Adrenal gland (tissue), 5 donors: ENCODE results near the gene GPATCH2.

Experiments
- POLR2A ChIP-seq, 2 donors: fragments of 450-650 bp; IDR thresholded peaks; one replicate each; pipeline ENCODE4 v1.6.1; 2017; ENCODE audit warnings: antibody characterized with exemption in 2 of 2, mild to moderate bottlenecking in 2 of 2, moderate library complexity in 1 of 2
- TF ChIP-seq, protein P1 (sequence below), 6 experiments: fragments of 450-650 bp in 4 of 6; fragments of 200-600 bp in 2 of 6; sonication (generic) in 1 of 6; IDR thresholded peaks; 1 replicate in 5 of 6; 2 replicates in 1 of 6; pipeline versions ENCODE4 v1.5.1 to v1.8.0; 2016 to 2021; ENCODE audit warnings: antibody characterized with exemption in 6 of 6, mild to moderate bottlenecking in 2 of 6, moderate library complexity in 1 of 6
- donor health status: DM: no; HTN: no; CAD: no.

DNA sequence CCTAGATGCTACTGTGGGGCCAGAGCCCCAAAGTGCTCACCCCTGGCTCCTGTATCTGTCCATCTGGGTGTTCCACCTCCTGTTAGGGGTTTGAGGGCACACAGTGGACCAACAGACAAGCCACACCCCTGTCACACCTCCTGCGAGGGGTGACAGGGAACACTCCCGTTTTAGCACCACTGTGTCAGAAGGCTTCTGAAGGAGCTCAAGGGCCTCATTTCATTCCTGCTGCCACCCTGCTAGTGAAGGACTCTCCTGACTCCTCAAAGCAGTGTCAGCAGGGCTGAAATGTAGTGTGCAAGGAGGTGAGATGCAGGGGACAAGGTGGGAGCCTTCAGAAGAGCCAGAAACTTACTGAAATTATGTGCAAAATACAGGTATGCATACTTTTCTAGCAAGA, 174.6 kb downstream of the GPATCH2 start:
- TF ChIP-seq, protein P1, sequence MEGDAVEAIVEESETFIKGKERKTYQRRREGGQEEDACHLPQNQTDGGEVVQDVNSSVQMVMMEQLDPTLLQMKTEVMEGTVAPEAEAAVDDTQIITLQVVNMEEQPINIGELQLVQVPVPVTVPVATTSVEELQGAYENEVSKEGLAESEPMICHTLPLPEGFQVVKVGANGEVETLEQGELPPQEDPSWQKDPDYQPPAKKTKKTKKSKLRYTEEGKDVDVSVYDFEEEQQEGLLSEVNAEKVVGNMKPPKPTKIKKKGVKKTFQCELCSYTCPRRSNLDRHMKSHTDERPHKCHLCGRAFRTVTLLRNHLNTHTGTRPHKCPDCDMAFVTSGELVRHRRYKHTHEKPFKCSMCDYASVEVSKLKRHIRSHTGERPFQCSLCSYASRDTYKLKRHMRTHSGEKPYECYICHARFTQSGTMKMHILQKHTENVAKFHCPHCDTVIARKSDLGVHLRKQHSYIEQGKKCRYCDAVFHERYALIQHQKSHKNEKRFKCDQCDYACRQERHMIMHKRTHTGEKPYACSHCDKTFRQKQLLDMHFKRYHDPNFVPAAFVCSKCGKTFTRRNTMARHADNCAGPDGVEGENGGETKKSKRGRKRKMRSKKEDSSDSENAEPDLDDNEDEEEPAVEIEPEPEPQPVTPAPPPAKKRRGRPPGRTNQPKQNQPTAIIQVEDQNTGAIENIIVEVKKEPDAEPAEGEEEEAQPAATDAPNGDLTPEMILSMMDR (IDR thresholded peaks at IDR 0.05) = no peak
- no peak for TF ChIP-seq POLR2A (IDR thresholded peaks at IDR 0.05)
